ENCODE measurements around the gene PSMG2. TPM values are rescaled to one million over a fixed set of nuclear protein-coding genes. Genes with fewer than 3 reads are reported as not detected.
A peak's percentile ranks its signal among the peaks of the same experiment; 100 is the strongest.

The PSMG2 gene
- total RNA-seq, 1 experiment from 2014 or later: 63.1 TPM

- ATAC-seq: no peak
- Histone ChIP-seq H3K9me3 (ENCODE audit: control insufficient read depth, insufficient read depth, low read depth, low read length) (no peaks in the 10 kb centered on the region), H3K4me1 (ENCODE audit: control insufficient read depth, insufficient read depth, low read length) (peaks cover 5% of the 10 kb centered on the region; the same call in 1 of the 2 replicates), H3K4me3 (ENCODE audit: low read depth in 2 of 2, low read length in 2 of 2) (no peak overlapping the region), H3K36me3 (ENCODE audit: control insufficient read depth, insufficient read depth, low read length) (no peaks in the 10 kb centered on the region), H3K27me3 (ENCODE audit: control insufficient read depth, insufficient read depth, low read length) (no peaks in the 10 kb centered on the region), H3K27ac (ENCODE audit: low read length) (no peak overlapping the region)
- in situ Hi-C loops (cut with HindIII; ENCODE audit: low pct_unique_long_range_greater_than_20kb, low sequenced_read_pairs): no loop called here
- POLR2A ChIA-PET: no interaction called here
- no TSS peak for BruUV-seq (replicated peaks)
- no peak for DNase-seq (ENCODE audit: low read depth, low spot score)
- TF ChIP-seq TCF7L2 (IDR thresholded peaks at IDR 0.05; ENCODE audit: low read depth, low read length) (no peak), POLR2AphosphoS5 (IDR thresholded peaks at IDR 0.05; ENCODE audit: low read depth, low read length) (no peak), SIN3A (IDR thresholded peaks at IDR 0.05; ENCODE audit: borderline replicate concordance, insufficient read depth, low read depth, low read length) (no peak), CTCF (IDR thresholded peaks at IDR 0.05) (no peak), REST (IDR thresholded peaks at IDR 0.05; ENCODE audit: insufficient read depth in 1 of 2, low read depth in 2 of 2, low read length in 1 of 2) (no peak)
- CTCF ChIA-PET: no interaction called here
- intact Hi-C loops (cut with micrococcal nuclease; ENCODE audit: unreplicated experiment): no loop called here
Observed at GRCh38 chr18:12737243-12737902, 34.5 kb downstream of the PSMG2 start.

- no TSS peak for BruUV-seq (replicated peaks)
- ChIA-PET CTCF (interaction anchor here (1.2 kb wide), 1 partner anchor 193 kb away, joined by 3 read pairs; no protein-coding TSS in a partner anchor), POLR2A (no interaction called here)
- peak; percentile 84 for ATAC-seq
- Histone ChIP-seq H3K27me3 (ENCODE audit: control insufficient read depth, insufficient read depth, low read length) (no peaks in the 10 kb centered on the region), H3K4me3 (ENCODE audit: low read depth in 2 of 2, low read length in 2 of 2) (no peak overlapping the region), H3K36me3 (ENCODE audit: control insufficient read depth, insufficient read depth, low read length) (no peaks in the 10 kb centered on the region), H3K9me3 (ENCODE audit: control insufficient read depth, insufficient read depth, low read depth, low read length) (no peaks in the 10 kb centered on the region), H3K27ac (ENCODE audit: low read length) (no peak overlapping the region), H3K4me1 (ENCODE audit: control insufficient read depth, insufficient read depth, low read length) (peaks cover 5% of the 10 kb centered on the region; the same call in 1 of the 2 replicates)
- in situ Hi-C loops (cut with HindIII; ENCODE audit: low pct_unique_long_range_greater_than_20kb, low sequenced_read_pairs) (no loop called here), intact Hi-C loops (cut with micrococcal nuclease; ENCODE audit: unreplicated experiment) (no loop called here)
- TF ChIP-seq TCF7L2 (IDR thresholded peaks at IDR 0.05; ENCODE audit: low read depth, low read length): peak; percentile 52; the same call in 1 of the 2 replicates
- TF ChIP-seq CTCF (IDR thresholded peaks at IDR 0.05): no peak
- peak; percentile 69 for DNase-seq (ENCODE audit: low read depth, low spot score)
Observed at GRCh38 chr18:12741351-12741750, 38.5 kb downstream of the PSMG2 start.
